HepG2 (cell line): ENCODE data around the gene THSD8. TPM values are rescaled to one million over a fixed set of nuclear protein-coding genes. Genes with fewer than 3 reads are reported as not detected.

Source experiments
- ARID2 ChIP-seq: sonication (generic); formaldehyde crosslinking; IDR thresholded peaks from 2 replicates; pipeline ENCODE4 v1.8.1; 2022; ENCODE audit warnings: mild to moderate bottlenecking, missing genetic modification reagents, borderline replicate concordance
- CREB3 ChIP-seq: sonication (generic); formaldehyde crosslinking; IDR thresholded peaks from 2 replicates; pipeline ENCODE4 v1.5.0; 2020; ENCODE audit warnings: missing genetic modification reagents
- CREM ChIP-seq, 2 experiments: sonication (generic) in 1 of 2; formaldehyde crosslinking in 1 of 2; IDR thresholded peaks; 2 replicates each; pipeline versions ENCODE4 v1.4.0 to v1.6.1; 2016 to 2020; ENCODE audit warnings: antibody characterized with exemption in 1 of 2, mild to moderate bottlenecking in 1 of 2, missing genetic modification reagents in 1 of 2
- CSRNP1 ChIP-seq: sonication (generic); formaldehyde crosslinking; IDR thresholded peaks from 2 replicates; pipeline ENCODE4 v1.8.1; 2023; ENCODE audit warnings: mild to moderate bottlenecking, missing genetic modification reagents
- ELF4 ChIP-seq: sonication (generic); formaldehyde crosslinking; IDR thresholded peaks from 2 replicates; pipeline ENCODE4 v1.5.0; 2020; ENCODE audit warnings: missing genetic modification reagents, mild to moderate bottlenecking, moderate library complexity, borderline replicate concordance
- GLI4 ChIP-seq: sonication (generic); formaldehyde crosslinking; IDR thresholded peaks from 2 replicates; pipeline ENCODE4 v1.5.1; 2020; ENCODE audit warnings: missing genetic modification reagents, mild to moderate bottlenecking, moderate library complexity, borderline replicate concordance
- HNF4A ChIP-seq: sonication (generic); formaldehyde crosslinking; IDR thresholded peaks from 2 replicates; pipeline ENCODE4 v1.4.0; 2020; ENCODE audit warnings: missing genetic modification reagents
- MAX ChIP-seq: IDR thresholded peaks from 2 replicates; pipeline ENCODE4 v1.6.1; 2012; ENCODE audit warnings: inconsistent platforms
- MBNL3 ChIP-seq: fragments of 250-450 bp; sonication (Bioruptor Pico); conservative IDR thresholded peaks from 2 replicates; pipeline ENCODE4 v1.8.0; 2022; ENCODE audit warnings: mild to moderate bottlenecking, inconsistent platforms
- NR2F2 ChIP-seq: IDR thresholded peaks from 2 replicates; pipeline ENCODE4 v1.6.1; 2012; ENCODE audit warnings: low read depth, inconsistent platforms, borderline replicate concordance
- PHF5A ChIP-seq: IDR thresholded peaks from one replicate; pipeline ENCODE4 v1.6.1; 2018; ENCODE audit warnings: low read depth, missing genetic modification reagents; ENCODE audit not compliant: unreplicated experiment
- SNAPC2 ChIP-seq: sonication (generic); formaldehyde crosslinking; IDR thresholded peaks from 2 replicates; pipeline ENCODE4 v1.8.1; 2022; ENCODE audit warnings: mild to moderate bottlenecking, missing genetic modification reagents
- SNAPC5 ChIP-seq: sonication (generic); formaldehyde crosslinking; IDR thresholded peaks from 2 replicates; pipeline ENCODE4 v1.8.1; 2023; ENCODE audit warnings: mild to moderate bottlenecking, missing genetic modification reagents, borderline replicate concordance
- TCF7 ChIP-seq: sonication (generic); IDR thresholded peaks from 2 replicates; pipeline ENCODE4 v1.6.1; 2016; ENCODE audit warnings: antibody characterized with exemption, low read depth
- USF2 ChIP-seq, 2 experiments: sonication (generic) in 1 of 2; formaldehyde crosslinking in 1 of 2; IDR thresholded peaks; 2 replicates each; pipeline versions ENCODE4 v1.5.1 to v1.6.1; 2011 to 2020; ENCODE audit warnings: borderline replicate concordance in 1 of 2, low read depth in 1 of 2, low read length in 1 of 2, mild to moderate bottlenecking in 1 of 2, missing genetic modification reagents in 1 of 2, moderate library complexity in 1 of 2
- ZNF335 ChIP-seq: sonication (generic); formaldehyde crosslinking; IDR thresholded peaks from 2 replicates; pipeline ENCODE4 v1.4.0; 2020; ENCODE audit warnings: missing genetic modification reagents
- ZNF367 ChIP-seq: sonication (generic); formaldehyde crosslinking; IDR thresholded peaks from 2 replicates; pipeline ENCODE4 v1.4.0; 2020; ENCODE audit warnings: missing genetic modification reagents, borderline replicate concordance
- ZNF430 ChIP-seq: sonication (generic); formaldehyde crosslinking; IDR thresholded peaks from 2 replicates; pipeline ENCODE4 v1.9.0; 2021; ENCODE audit warnings: mild to moderate bottlenecking, missing genetic modification reagents
- ZNF530 ChIP-seq: sonication (generic); formaldehyde crosslinking; IDR thresholded peaks from 2 replicates; pipeline ENCODE4 v1.5.0; 2020; ENCODE audit warnings: low read depth, mild to moderate bottlenecking, missing genetic modification reagents
- polyA plus RNA-seq, 8 experiments: library from polyadenylated mRNA; depleted of rRNA in 3 of 8; stranded (reverse) in 7 of 8; unstranded in 1 of 8; fragments of >200 nt; fragmentation: Illumina TruSeq in 4 of 8; extraction: Trizol in 4 of 8; gene quantifications; 2 replicates each; pipeline versions ENCODE4 v1.2.1 to v1.2.3, GENCODE V29; 2011 to 2016; ENCODE audit warnings: low read depth in 4 of 8, missing spikeins in 1 of 8, mixed read lengths in 1 of 8; ENCODE audit not compliant: insufficient read depth in 1 of 8
- total RNA-seq, 5 experiments: library from RNA; depleted of rRNA; stranded (reverse); fragments of >200 nt; fragmentation: Illumina TruSeq; extraction: Trizol; gene quantifications; 2 replicates each; pipeline ENCODE4 v1.2.3, GENCODE V29; 2016; ENCODE audit warnings: low read depth in 1 of 5

THSD8 gene
- total and polyA plus RNA-seq, 2 of the 13 experiments (the other 11 are each of a cell fraction or from before 2014, with no cell fraction given), result 4.8 to 14.9 TPM

- TF ChIP-seq ZNF430 (CRISPR knock-in tag) (0 out of 2 replicates have a peak, but pooled peaks have one; percentile 8), ARID2 (CRISPR knock-in tag) (peak; percentile 60; the same call in 1 of the 2 replicates), HNF4A (no peak), TCF7 (no peak), CREM (IDR thresholded peaks at IDR 0.05) (peak; percentile 81; the same call in 1 of the 2 replicates), CREM (CRISPR knock-in tag; IDR thresholded peaks at IDR 0.05) (no peak), GLI4 (CRISPR knock-in tag) (0 out of 2 replicates have a peak, but pooled peaks have one; percentile 5), ELF4 (CRISPR knock-in tag) (no peak), NR2F2 (no peak), SNAPC5 (CRISPR knock-in tag) (no peak), ZNF367 (CRISPR knock-in tag) (no peak), MBNL3 (no peak), CREB3 (CRISPR knock-in tag) (peak; percentile 48; the same call in 1 of the 2 replicates), USF2 (IDR thresholded peaks at IDR 0.05; ENCODE audit: low read depth, low read length) (no peak), USF2 (CRISPR knock-in tag; IDR thresholded peaks at IDR 0.05; ENCODE audit: borderline replicate concordance) (no peak), CSRNP1 (0 out of 2 replicates have a peak, but pooled peaks have one; percentile 16), MAX (peak; percentile 99), SNAPC2 (CRISPR knock-in tag) (0 out of 2 replicates have a peak, but pooled peaks have one; percentile 64), ZNF335 (CRISPR knock-in tag) (no peak; the same call in 1 of the 2 replicates), PHF5A (no peak), ZNF530 (CRISPR knock-in tag) (no peak)
Measured at GRCh38 chr19:12790628-12791344, 11.1 kb upstream of the THSD8 start (continued).
